Neural cell (in vitro differentiated cells): ENCODE data around the gene FGF14.

Experiments used
- CTCF ChIP-seq: fragments of 450-650 bp; IDR thresholded peaks from 2 replicates; pipeline ENCODE4 v1.5.1; 2014; ENCODE audit warnings: antibody characterized with exemption, mild to moderate bottlenecking, moderate library complexity; ENCODE audit not compliant: poor library complexity, severe bottlenecking
- EP300 ChIP-seq: fragments of 450-650 bp; conservative IDR thresholded peaks from 2 replicates; pipeline ENCODE4 v1.6.1; 2014; ENCODE audit warnings: antibody characterized with exemption, mild to moderate bottlenecking, moderate library complexity; ENCODE audit not compliant: poor library complexity, severe bottlenecking
- EZH2 ChIP-seq: fragments of 200-600, 300-800 bp; shearing (Covaris generic), sonication (generic); IDR thresholded peaks from 2 replicates; pipeline ENCODE4 v1.6.1; 2014; ENCODE audit warnings: antibody characterized with exemption, low read length, borderline replicate concordance, mild to moderate bottlenecking; ENCODE audit not compliant: insufficient read depth, poor library complexity, severe bottlenecking
- MXI1 ChIP-seq: fragments of 450-650 bp; conservative IDR thresholded peaks from 2 replicates; pipeline ENCODE4 v1.6.1; 2014; ENCODE audit warnings: antibody characterized with exemption, mild to moderate bottlenecking; ENCODE audit not compliant: poor library complexity, severe bottlenecking
- POLR2AphosphoS5 ChIP-seq: IDR thresholded peaks from 2 replicates; pipeline ENCODE4 v1.6.1; 2012
- RAD21 ChIP-seq: fragments of 450-650 bp; conservative IDR thresholded peaks from 2 replicates; pipeline ENCODE4 v1.6.1; 2014; ENCODE audit warnings: antibody characterized with exemption, mild to moderate bottlenecking, moderate library complexity
- SMC3 ChIP-seq: fragments of 450-650 bp; conservative IDR thresholded peaks from 2 replicates; pipeline ENCODE4 v1.6.1; 2014; ENCODE audit warnings: antibody characterized with exemption, mild to moderate bottlenecking, moderate library complexity; ENCODE audit not compliant: poor library complexity
- TAF1 ChIP-seq: IDR thresholded peaks from 2 replicates; pipeline ENCODE4 v1.6.1; 2012; ENCODE audit warnings: low read depth

- TF ChIP-seq CTCF: no peak
- no peak for TF ChIP-seq TAF1
- no peak for TF ChIP-seq SMC3
- no peak for TF ChIP-seq RAD21
- TF ChIP-seq EZH2: no peak
- TF ChIP-seq POLR2AphosphoS5: no peak
- TF ChIP-seq EP300: no peak
- TF ChIP-seq MXI1: no peak
These were observed 68.3 kb downstream of the FGF14 start for GRCh38 chr13:102333320-102334198.
